Kidney epithelial cell (primary cell): ENCODE data around the gene SLCO3A1. TPM values are rescaled to one million over a fixed set of nuclear protein-coding genes. Genes with fewer than 3 reads are reported as not detected.

Source experiments
- DNase-seq: peaks from one replicate; pipeline ENCODE4 v3.0.0-alpha.2; 2010; ENCODE audit warnings: low read depth
- H3K27me3 ChIP-seq: 2 replicates; pipeline ENCODE4 v1.6.0; 2011; ENCODE audit warnings: low read length; ENCODE audit not compliant: control insufficient read depth, insufficient read depth
- H3K36me3 ChIP-seq: 2 replicates; pipeline ENCODE4 v1.5.1; 2011; ENCODE audit warnings: low read length; ENCODE audit not compliant: control insufficient read depth, insufficient read depth
- H3K4me3 ChIP-seq: 2 replicates; pipeline ENCODE4 v1.5.1; 2011; ENCODE audit warnings: low read depth, mild to moderate bottlenecking, control low read depth, low read length
- total RNA-seq: library from RNA; depleted of rRNA; stranded (reverse); fragments of >200 nt; gene quantifications from 2 replicates; pipeline ENCODE4 v1.2.3, GENCODE V29; 2015
- TF ChIP-seq, protein P1 (sequence below): IDR thresholded peaks from 2 replicates; pipeline ENCODE4 v1.5.1; 2011; ENCODE audit warnings: mild to moderate bottlenecking, moderate library complexity, low read length, control low read depth, inconsistent platforms; ENCODE audit not compliant: insufficient read depth, poor library complexity, severe bottlenecking

The SLCO3A1 gene
- total RNA-seq, 1 donor from 2014 or later = 3.1 TPM

DNA sequence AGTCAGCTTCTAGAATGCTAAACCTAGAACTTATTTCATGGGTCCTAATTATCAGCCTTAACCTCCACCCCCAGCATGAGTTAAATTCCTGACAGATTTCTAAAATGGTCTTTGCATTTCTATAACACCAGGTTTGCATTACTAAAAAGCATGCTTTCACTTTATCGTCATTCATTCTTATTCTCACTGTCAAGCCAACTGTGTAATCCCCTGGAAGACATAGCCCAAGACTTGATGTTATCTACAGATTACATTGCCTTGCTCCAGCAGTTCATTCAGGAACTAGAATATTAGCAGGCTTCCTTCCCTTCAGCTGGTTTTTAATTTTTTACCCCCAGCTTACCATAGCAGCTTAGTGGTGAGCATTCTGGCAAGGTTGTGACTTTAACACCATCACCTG, 184.0 kb downstream of the SLCO3A1 start:
- no peak for DNase-seq
- no peak overlapping the region for H3K4me3 ChIP-seq
- H3K36me3 ChIP-seq = no peaks in the 10 kb centered on the region
- TF ChIP-seq, protein P1, sequence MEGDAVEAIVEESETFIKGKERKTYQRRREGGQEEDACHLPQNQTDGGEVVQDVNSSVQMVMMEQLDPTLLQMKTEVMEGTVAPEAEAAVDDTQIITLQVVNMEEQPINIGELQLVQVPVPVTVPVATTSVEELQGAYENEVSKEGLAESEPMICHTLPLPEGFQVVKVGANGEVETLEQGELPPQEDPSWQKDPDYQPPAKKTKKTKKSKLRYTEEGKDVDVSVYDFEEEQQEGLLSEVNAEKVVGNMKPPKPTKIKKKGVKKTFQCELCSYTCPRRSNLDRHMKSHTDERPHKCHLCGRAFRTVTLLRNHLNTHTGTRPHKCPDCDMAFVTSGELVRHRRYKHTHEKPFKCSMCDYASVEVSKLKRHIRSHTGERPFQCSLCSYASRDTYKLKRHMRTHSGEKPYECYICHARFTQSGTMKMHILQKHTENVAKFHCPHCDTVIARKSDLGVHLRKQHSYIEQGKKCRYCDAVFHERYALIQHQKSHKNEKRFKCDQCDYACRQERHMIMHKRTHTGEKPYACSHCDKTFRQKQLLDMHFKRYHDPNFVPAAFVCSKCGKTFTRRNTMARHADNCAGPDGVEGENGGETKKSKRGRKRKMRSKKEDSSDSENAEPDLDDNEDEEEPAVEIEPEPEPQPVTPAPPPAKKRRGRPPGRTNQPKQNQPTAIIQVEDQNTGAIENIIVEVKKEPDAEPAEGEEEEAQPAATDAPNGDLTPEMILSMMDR = no peak
- H3K27me3 ChIP-seq = no peaks in the 10 kb centered on the region

- TF ChIP-seq, protein P1 = no peak
- Histone ChIP-seq H3K27me3 (no peaks in the 10 kb centered on the region), H3K4me3 (no peak overlapping the region), H3K36me3 (no peaks in the 10 kb centered on the region)
- no peak for DNase-seq
These were observed 186.8 kb downstream of the SLCO3A1 start for GRCh38 chr15:92040350-92040749.

DNA sequence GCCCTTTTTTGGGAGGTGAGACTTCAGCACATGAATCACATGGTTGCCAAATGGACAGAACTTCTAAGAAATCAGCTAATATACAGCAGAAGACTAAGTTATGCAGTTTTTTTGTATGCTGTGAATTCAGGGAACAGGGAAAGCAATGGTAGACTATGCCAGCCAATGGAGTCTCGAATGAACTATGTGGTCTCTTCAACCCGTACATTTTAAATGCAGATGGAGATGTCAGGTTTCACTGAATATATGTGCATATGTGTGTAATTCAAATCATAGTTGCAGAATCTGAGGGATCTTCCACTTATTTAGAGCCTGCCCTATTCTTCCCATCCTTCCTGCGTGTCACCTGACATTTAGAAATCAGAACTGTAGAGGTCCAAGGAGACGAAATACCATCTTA, 187.9 kb downstream of the SLCO3A1 start:
- no peaks in the 10 kb centered on the region for H3K27me3 ChIP-seq
- H3K4me3 ChIP-seq = no peak overlapping the region
- no peaks in the 10 kb centered on the region for H3K36me3 ChIP-seq
- no peak for DNase-seq
- TF ChIP-seq, protein P1 = no peak

DNA sequence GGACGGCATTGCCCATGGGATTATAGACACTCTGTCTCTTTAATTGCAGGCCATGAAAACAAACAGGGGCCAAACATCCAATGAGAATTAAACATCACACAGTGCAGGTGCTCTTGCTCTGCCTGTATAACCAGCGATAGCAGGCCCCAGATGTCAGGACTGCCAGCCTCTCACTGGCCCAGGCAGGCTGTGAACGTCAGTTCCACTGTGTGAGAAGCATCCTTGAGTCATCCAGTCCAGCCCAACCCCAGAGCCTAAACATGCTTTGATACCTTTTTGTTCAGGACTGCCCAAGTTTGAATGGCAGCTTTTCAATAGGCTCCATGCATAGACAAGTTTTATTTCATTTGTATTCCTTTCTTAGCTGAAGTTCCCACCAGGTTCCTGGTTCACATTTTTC, 189.8 kb downstream of the SLCO3A1 start:
- Histone ChIP-seq H3K4me3 (no peak overlapping the region), H3K27me3 (no peaks in the 10 kb centered on the region), H3K36me3 (no peaks in the 10 kb centered on the region)
- no peak for DNase-seq
- TF ChIP-seq, protein P1 = no peak

GRCh38 chr15:92044203-92044909, 190.8 kb downstream of the SLCO3A1 start:
- no peaks in the 10 kb centered on the region for H3K36me3 ChIP-seq
- no peak for DNase-seq
- TF ChIP-seq, protein P1 = no peak
- H3K27me3 ChIP-seq = no peaks in the 10 kb centered on the region
- no peak overlapping the region for H3K4me3 ChIP-seq

DNA sequence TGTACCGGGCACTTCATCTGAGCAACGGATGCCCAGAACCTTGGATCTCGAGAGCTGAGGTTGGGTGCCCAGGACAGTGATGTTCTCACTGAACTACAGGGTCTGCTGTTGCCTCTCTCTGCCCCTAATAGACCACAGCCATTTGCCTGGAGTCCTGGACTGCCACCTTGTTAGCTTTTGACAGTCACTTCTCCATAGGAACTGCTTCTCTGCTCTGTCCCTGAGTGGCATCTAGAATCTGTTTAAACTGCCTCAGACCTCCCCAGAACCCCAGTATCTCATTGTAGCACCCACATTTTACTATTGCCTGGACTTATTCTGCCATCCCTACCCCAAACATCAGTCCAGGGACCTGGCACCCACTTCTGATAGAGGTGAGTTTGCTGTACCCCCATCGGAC, 194.4 kb downstream of the SLCO3A1 start:
- H3K4me3 ChIP-seq = no peak overlapping the region
- TF ChIP-seq, protein P1 = no peak

More for the DNA sequence above, 194.4 kb downstream of the SLCO3A1 start:
- no peaks in the 10 kb centered on the region for H3K27me3 ChIP-seq
- no peak for DNase-seq
- no peaks in the 10 kb centered on the region for H3K36me3 ChIP-seq
